ENCODE results near the gene PSMB7. TPM values are rescaled to one million over a fixed set of nuclear protein-coding genes. Genes with fewer than 3 reads are reported as not detected.
A peak's percentile ranks its signal among the peaks of the same experiment; 100 is the strongest.

Gene PSMB7
- total RNA-seq, 1 experiment from 2014 or later = 380 TPM

- DNase-seq (ENCODE audit: low spot score) = no peak
- peaks cover 6% of the 10 kb centered on the region for H3K36me3 ChIP-seq (ENCODE audit: insufficient read depth, low read length, poor library complexity, severe bottlenecking)
- TF ChIP-seq CTCF (conservative IDR thresholded peaks at IDR 0.05; ENCODE audit: low read depth, low read length) (0 out of 2 replicates have a peak, but pooled peaks have one; percentile 16), EZH2 (IDR thresholded peaks at IDR 0.05; ENCODE audit: borderline replicate concordance, low read depth, low read length, poor library complexity, severe bottlenecking) (no peak)
- no peaks in the 10 kb centered on the region for H3K9me3 ChIP-seq (ENCODE audit: low read depth, low read length, poor library complexity, severe bottlenecking)
- no TSS peak for BruUV-seq (replicated peaks)
- intact Hi-C loops (cut with micrococcal nuclease; ENCODE audit: unreplicated experiment) = no loop called here
- H3K4me1 ChIP-seq (ENCODE audit: insufficient read depth, low read length, poor library complexity, severe bottlenecking) = peaks cover 4% of the 10 kb centered on the region
- ChIA-PET POLR2A (ENCODE audit: low non-redundant PET) (no interaction called here), CTCF (no interaction called here)
- H3K27ac ChIP-seq (ENCODE audit: low read depth, low read length, poor library complexity, severe bottlenecking) = no peak overlapping the region
- H3K27me3 ChIP-seq (replicated peaks; ENCODE audit: insufficient read depth, low read depth, low read length, poor library complexity) = no peaks in the 10 kb centered on the region
- no peak overlapping the region for H3K4me3 ChIP-seq (ENCODE audit: low read depth, low read length, poor library complexity, severe bottlenecking)
Measured at GRCh38 chr9:124311283-124311682, 104.0 kb downstream of the PSMB7 start.

- TF ChIP-seq EZH2 (IDR thresholded peaks at IDR 0.05; ENCODE audit: borderline replicate concordance, low read depth, low read length, poor library complexity, severe bottlenecking) (no peak), CTCF (conservative IDR thresholded peaks at IDR 0.05; ENCODE audit: low read depth, low read length) (no peak)
- CTCF ChIA-PET = no interaction called here
- peaks cover 4% of the 10 kb centered on the region for H3K36me3 ChIP-seq (ENCODE audit: insufficient read depth, low read length, poor library complexity, severe bottlenecking)
- H3K27ac ChIP-seq (ENCODE audit: low read depth, low read length, poor library complexity, severe bottlenecking) = no peak overlapping the region
- no peaks in the 10 kb centered on the region for H3K9me3 ChIP-seq (ENCODE audit: low read depth, low read length, poor library complexity, severe bottlenecking)
- intact Hi-C loops (cut with micrococcal nuclease; ENCODE audit: unreplicated experiment) = no loop called here
- DNase-seq (ENCODE audit: low spot score) = peak; percentile 45
- POLR2A ChIA-PET (ENCODE audit: low non-redundant PET) = no interaction called here
- no peaks in the 10 kb centered on the region for H3K27me3 ChIP-seq (replicated peaks; ENCODE audit: insufficient read depth, low read depth, low read length, poor library complexity)
- no TSS peak for BruUV-seq (replicated peaks)
- H3K4me1 ChIP-seq (ENCODE audit: insufficient read depth, low read length, poor library complexity, severe bottlenecking) = peaks cover 10% of the 10 kb centered on the region
- no peak overlapping the region for H3K4me3 ChIP-seq (ENCODE audit: low read depth, low read length, poor library complexity, severe bottlenecking)
Measured at GRCh38 chr9:124309667-124310084, 105.6 kb downstream of the PSMB7 start.

- no TSS peak for BruUV-seq (replicated peaks)
- CTCF ChIA-PET = no interaction called here
Measured at GRCh38 chr9:124308606-124309491, 106.4 kb downstream of the PSMB7 start.

More at GRCh38 chr9:124308606-124309491, 106.4 kb downstream of the PSMB7 start:
- intact Hi-C loops (cut with micrococcal nuclease; ENCODE audit: unreplicated experiment) = no loop called here
- POLR2A ChIA-PET (ENCODE audit: low non-redundant PET) = no interaction called here
- Histone ChIP-seq H3K4me1 (ENCODE audit: insufficient read depth, low read length, poor library complexity, severe bottlenecking) (peaks cover 10% of the 10 kb centered on the region), H3K27me3 (replicated peaks; ENCODE audit: insufficient read depth, low read depth, low read length, poor library complexity) (no peaks in the 10 kb centered on the region), H3K36me3 (ENCODE audit: insufficient read depth, low read length, poor library complexity, severe bottlenecking) (peaks cover 4% of the 10 kb centered on the region), H3K4me3 (ENCODE audit: low read depth, low read length, poor library complexity, severe bottlenecking) (no peak overlapping the region), H3K27ac (ENCODE audit: low read depth, low read length, poor library complexity, severe bottlenecking) (no peak overlapping the region), H3K9me3 (ENCODE audit: low read depth, low read length, poor library complexity, severe bottlenecking) (no peaks in the 10 kb centered on the region)
- TF ChIP-seq EZH2 (IDR thresholded peaks at IDR 0.05; ENCODE audit: borderline replicate concordance, low read depth, low read length, poor library complexity, severe bottlenecking) (no peak), CTCF (conservative IDR thresholded peaks at IDR 0.05; ENCODE audit: low read depth, low read length) (no peak)
- no peak for DNase-seq (ENCODE audit: low spot score)
